Prostate gland (tissue), 2 donors: Measurements from ENCODE around the gene IMMP2L.

Source experiments
- POLR2A ChIP-seq: fragments of 450-650 bp; IDR thresholded peaks from one replicate; pipeline ENCODE4 v1.6.1; 2016; ENCODE audit warnings: antibody characterized with exemption, mild to moderate bottlenecking
- POLR2AphosphoS5 ChIP-seq: sonication (generic); formaldehyde crosslinking; IDR thresholded peaks from one replicate; pipeline ENCODE4 v1.6.1; 2017; ENCODE audit warnings: antibody characterized with exemption
- TF ChIP-seq, protein P1 (sequence below), 4 experiments: fragments of 200-600 bp in 2 of 4; fragments of 450-650 bp in 2 of 4; sonication (generic) in 2 of 4; IDR thresholded peaks; 1 replicate in 3 of 4; 2 replicates in 1 of 4; pipeline ENCODE4 v1.5.1; 2016 to 2019; ENCODE audit warnings: antibody characterized with exemption in 4 of 4, mild to moderate bottlenecking in 2 of 4, moderate library complexity in 2 of 4

DNA sequence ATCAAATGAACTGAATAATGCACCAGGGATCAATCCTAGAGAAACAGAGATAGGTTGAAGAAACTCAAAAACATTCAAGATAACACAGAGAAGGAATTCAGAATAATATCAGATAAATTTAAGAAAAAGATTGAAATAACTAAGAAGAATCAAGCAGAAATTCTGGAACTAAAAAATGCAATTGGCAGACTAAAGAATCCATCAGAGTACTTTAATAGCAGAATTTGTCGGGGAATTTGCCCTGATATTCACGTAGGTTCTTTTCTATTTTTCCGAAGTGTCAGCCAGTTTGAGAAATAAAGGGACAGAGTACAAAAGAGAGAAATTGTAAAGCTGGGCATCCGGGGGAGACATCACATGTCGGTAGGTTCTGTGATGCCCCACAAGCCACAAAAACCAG is 9.4 kb upstream of the IMMP2L start:
- no peak for TF ChIP-seq POLR2AphosphoS5
- TF ChIP-seq POLR2A: no peak
- TF ChIP-seq, protein P1, sequence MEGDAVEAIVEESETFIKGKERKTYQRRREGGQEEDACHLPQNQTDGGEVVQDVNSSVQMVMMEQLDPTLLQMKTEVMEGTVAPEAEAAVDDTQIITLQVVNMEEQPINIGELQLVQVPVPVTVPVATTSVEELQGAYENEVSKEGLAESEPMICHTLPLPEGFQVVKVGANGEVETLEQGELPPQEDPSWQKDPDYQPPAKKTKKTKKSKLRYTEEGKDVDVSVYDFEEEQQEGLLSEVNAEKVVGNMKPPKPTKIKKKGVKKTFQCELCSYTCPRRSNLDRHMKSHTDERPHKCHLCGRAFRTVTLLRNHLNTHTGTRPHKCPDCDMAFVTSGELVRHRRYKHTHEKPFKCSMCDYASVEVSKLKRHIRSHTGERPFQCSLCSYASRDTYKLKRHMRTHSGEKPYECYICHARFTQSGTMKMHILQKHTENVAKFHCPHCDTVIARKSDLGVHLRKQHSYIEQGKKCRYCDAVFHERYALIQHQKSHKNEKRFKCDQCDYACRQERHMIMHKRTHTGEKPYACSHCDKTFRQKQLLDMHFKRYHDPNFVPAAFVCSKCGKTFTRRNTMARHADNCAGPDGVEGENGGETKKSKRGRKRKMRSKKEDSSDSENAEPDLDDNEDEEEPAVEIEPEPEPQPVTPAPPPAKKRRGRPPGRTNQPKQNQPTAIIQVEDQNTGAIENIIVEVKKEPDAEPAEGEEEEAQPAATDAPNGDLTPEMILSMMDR (IDR thresholded peaks at IDR 0.05): no peak
